Kidney tubule cell (primary cell): Measurements from ENCODE around the gene SLC30A10.
"Not testable (repeated sequence)": the region's sequence is repeated elsewhere in the genome, so short reads cannot be mapped to it uniquely, and the experiment has no call there.

ENCODE experiments used
- DNase-seq: peaks from one replicate; pipeline ENCODE4 v3.0.0-alpha.2; 2018; ENCODE audit warnings: low spot score

SLC30A10 gene

DNA sequence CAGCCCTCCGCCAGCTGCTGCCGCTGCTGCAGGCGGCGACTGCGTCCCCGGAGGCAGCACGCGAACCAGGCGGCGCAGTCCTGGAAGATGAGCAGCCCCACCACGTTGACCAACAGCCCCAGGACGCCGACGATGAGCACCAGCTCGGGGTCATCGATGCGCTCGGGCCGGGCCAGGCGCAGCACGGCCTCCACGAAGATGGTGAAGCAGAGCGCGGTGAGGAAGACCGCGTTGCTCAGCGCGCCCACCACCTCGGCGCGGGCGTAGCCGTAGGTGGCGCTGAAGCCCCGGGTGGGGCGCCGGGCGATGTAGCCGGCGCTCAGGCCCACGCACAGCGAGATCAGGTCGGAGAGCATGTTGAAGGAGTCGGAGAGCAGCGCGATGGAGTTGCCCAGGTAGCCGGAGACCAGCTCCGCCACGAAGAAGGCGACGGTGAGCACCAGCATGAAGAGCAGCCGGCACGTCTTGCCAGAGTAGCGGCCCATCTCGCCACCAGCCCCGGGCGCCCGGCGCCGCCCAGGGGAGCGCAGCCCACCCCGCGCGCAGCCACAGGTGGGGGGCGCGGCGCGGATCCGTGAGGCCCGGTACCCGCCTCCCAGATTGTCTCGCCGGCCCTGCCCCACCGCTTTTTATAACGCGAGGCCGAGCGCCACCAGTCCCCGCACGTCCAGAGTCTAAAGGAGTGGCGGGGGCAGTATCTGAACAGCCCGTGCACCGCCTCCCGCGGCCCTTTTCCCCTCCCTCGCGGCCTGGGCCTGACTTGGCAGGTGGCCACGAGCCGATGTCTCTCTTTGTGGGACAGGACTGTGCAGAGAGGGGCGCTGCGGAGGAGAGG lies at the start of gene SLC30A10:
Gene SLC30A10, minus strand, starts transcription at position 602 of the 835 bp plus-strand sequence. Its CDS starts 117 bp downstream, at position 485.
- DNase-seq = peak; percentile 18

DNA sequence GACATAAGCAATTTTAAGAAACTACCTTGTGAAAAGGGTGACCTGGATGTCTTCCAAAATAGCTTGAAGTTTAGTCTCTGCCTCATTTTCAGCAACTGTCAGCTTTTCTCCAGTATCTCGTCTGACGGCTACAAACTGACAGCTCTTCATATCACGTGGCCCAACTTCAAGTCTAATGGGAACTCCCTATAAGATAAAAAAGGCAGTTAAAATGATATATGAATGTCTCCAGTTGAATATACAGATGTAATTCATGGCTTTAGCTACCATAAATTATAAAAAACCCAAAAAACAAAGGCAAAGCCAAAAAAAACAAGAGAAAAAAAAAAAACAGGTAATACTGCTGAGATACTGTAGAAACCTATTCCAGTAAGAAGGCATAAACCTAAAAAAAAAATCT lies 44.9 kb upstream of the SLC30A10 start:
- no peak for DNase-seq

DNA sequence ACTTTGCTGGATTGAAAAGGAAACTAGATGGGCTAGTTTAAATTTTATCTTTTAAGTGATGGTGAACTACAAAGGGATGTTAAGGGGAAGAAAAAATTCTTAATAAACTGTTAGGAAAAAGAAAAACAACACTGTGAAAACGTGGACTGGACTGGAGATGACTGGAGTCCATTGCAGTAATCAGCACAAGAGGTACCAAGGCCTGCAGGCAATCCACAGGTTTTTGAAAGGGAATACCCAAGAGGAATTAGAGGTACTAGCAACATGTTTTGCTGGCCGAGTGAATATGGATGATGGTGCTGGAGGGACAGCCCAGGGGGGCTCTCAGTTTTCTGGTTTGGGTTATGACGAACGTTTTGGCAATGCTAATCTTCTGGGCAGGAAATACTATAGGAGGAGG lies 39.0 kb upstream of the SLC30A10 start:
- no peak for DNase-seq

DNA sequence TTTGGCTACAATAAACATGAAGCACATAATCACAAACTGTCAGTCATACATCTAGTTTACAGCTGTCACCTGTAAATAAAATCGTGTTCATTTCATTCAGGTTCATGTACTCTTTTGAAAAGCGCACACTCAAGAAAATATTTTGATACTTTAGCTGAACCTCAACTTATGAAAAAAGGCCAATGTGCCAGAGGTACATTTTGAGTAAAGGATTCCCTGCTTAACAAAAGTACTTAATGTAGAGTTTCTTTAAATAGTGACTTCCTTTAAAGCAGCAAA lies 37.7 kb upstream of the SLC30A10 start:
- DNase-seq = no peak

DNA sequence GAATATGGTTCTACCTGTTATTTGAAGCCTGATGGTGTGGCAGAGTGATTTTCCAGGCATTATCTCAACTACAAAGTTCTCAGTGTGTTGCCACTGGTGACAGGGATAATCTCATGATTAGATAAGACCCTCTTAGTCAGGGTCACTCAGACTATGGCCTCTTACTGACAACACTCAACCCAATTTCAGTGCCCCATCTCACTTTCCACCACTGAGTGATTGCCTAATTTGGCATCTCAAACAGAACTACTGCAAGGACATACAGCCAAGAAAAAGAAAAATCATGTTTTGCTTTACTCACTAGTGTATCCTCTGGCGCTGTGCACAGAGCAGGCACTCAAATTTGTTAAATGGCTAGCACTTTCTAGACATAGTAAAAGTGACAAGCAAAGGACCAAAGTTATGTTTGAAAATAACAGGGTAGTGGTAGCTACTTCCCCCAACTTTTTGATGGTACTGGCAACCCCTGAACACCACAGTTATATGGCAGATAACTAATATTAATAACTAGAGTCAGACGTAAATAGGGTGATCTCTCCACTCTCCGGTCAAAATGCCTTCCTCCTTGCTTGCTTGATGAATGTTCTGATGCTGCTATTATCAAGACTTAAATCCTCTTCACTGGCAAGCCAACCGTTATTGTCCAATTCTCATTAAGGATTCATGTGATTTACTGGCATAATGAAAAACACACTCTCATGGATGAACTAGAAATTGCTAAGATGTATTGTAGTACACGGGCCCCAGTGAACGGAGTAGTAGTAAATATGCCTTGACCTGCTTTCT lies 37.1 kb upstream of the SLC30A10 start:
- DNase-seq = no peak

DNA sequence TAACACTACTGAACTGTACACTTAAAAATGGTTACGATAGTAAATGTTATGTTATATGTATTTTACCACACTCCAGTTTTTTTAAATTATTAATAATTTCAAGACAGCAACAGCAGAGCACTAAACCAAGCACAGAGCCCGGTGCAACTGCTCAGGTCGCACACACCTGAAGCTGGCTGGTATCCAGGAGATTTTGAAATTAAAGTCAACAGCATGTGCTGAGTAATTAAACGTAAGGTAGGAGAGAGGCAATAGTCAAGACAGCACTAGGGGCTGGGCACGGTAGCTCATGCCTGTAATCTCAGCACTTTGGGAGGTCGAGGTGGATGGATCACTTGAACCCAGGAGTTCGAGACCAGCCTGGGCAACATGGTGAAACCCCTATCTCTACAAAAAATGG lies 35.1 kb upstream of the SLC30A10 start:
- no peak for DNase-seq

DNA sequence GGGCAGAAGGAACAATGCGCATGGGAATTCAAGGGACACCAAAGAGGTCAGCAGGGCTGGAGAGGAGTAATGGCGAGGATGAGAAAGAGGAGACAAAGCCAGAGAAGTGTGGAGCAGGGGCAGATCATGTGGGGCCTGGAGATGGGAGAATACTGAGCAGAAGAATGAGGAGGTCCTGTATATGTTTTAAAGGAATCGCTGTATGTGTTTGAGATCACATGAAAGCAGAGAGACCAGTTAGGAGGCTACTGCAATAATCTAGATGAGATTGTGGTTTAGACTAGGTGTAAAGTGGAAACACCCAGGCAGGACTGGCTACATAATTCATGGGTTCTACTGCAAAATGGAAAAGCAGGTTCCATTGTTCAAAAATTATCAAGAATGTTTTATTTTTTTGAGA lies 33.3 kb upstream of the SLC30A10 start:
- no peak for DNase-seq

DNA sequence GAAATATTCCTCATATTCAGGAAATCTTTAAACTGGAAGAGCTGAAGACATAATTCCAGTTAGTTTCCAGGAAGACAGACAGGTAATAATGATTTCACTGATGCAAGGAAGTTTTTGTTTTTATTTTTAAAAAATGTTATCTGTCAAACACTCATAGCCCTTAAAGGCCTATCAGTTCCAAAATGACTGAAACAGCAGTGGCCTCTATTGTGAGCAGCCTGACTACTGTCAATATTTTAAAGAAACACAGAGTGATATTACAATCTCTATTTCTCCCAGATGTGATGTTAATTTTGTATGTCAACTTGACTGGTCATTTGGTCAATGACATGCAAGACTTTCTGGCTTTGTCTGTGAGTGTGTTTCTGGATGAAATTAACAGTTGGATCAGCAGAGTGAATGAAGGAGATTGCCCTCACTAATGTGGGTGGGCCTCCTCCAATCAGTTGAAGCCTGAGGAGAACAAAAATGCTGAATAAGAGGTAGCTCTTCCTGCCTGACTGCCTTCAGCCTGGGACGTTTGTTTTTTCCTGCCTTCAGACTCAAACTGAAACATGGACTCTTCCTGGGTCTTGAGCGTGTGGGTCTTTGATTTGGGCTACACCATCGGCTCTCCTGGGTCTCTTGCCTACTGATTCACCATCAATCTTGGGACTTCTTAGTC lies 31.3 kb upstream of the SLC30A10 start:
- DNase-seq = no peak

DNA sequence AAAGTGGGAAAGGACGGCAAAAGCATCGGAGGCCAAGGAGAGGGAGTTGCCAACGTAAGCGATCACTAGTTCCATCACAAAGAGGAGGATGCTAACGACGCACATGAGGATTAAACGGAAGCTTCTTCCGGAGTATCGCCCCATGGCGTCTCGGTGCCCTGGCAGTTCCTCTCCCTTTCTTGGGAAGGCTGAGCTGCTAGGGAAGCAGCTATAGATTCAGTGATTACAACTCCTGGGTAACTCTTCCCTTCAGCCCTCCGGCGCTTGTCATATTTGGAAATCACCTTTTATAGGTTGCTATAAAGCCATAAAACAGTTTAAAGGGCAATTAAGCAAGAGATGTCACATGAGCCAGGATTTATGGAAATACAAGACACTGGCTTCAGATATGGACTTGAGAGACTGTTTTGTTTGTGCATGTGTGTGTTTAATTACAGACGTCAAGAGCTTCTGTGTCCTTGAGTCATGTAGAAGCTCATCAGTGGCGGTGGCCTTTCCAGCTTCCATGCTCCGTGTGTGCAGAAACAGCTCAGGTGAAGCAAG lies 30.6 kb upstream of the SLC30A10 start:
- no peak for DNase-seq

DNA sequence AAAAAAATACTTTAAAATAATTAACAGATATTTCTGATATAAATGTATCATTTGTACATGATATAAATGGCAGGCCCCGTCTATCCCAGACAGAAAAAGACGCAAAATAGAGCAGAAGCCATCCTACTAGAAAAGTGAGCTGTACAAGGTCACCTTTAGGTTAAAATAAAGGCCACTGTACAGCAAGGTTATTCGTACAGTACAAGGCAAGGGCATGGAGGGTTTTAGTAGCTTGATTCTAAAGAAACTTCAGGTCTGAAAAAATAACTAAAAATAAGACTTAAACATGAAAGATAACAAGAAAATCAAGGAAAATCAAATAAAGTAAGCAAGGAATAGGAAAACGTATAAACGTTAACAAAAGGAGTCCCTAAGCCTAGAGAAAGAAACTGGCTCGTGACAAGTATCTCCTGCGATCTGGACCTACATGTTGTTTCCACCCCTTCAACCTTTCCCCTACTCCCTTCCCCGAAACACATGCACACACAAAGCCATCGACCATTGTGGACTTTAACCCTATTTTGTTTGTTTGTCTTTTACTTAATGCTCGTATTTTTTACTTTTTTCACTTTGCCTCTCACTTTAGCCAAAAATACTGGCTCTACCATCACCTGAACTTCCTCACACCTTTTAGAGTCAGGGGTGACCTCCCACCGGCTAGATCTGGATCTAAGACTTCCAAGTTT lies 26.5 kb upstream of the SLC30A10 start:
- DNase-seq = no peak

DNA sequence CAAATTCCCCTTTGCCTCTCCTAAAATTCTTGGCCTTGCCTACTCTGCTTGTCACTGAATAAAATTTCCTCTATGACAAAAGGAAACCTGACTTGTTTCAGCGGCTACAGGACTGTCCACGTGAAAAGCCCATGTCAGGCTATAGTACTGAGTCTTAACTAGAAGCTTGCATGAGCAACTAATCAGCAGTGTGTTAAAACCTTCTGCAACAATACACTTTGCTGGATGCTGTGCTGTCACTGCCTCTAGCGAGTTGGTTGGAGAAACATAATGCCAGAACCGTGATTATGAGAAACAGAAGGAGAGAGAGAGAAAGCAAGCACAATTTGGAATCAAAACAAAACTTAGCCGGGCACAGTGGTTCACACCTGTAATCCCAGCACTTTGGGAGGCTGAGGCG lies 25.7 kb upstream of the SLC30A10 start:
- no peak for DNase-seq

DNA sequence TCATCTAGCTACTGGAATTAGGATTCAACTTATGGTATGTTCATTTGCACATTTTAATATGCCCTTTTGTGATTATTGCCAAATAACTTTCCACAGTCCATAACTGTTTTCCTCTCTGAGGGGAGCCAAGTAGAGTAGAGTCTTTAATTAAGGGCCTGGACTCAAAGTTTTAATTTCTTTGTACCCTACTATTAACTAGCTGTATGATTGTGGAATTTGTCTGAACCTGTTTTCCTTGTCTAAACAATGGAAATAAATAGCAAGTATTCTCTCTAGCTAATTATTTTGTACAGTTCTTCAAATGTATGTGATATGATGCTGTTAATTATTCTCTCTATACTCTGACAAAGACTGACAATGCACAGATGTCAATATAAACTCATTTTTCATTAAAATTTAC lies 24.0 kb upstream of the SLC30A10 start:
- DNase-seq = no peak

DNA sequence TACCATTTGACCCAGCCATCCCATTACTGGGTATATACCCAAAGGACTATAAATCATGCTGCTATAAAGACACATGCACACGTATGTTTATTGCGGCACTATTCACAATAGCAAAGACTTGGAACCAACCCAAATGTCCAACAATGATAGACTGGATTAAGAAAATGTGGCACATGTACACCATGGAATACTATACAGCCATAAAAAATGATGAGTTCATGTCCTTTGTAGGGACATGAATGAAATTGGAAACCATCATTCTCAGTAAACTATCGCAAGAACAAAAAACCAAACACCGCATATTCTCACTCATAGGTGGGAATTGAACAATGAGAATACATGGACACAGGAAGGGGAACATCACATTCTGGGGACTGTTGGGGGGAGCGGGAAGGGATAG lies 20.9 kb upstream of the SLC30A10 start:
- not testable (repeated sequence) for DNase-seq

DNA sequence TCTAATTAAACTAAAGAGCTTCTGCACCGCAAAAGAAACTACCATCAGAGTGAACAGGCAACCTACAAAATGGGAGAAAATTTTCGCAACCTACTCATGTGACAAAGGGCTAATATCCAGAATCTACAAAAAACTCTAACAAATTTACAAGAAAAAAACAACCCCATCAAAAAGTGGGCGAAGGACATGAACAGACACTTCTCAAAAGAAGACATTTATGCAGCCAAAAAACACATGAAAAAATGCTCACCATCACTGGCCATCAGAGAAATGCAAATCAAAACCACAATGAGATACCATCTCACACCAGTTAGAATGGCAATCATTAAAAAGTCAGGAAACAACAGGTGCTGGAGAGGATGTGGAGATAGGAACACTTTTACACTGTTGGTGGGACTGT lies 20.4 kb upstream of the SLC30A10 start:
- DNase-seq = not testable (repeated sequence)

DNA sequence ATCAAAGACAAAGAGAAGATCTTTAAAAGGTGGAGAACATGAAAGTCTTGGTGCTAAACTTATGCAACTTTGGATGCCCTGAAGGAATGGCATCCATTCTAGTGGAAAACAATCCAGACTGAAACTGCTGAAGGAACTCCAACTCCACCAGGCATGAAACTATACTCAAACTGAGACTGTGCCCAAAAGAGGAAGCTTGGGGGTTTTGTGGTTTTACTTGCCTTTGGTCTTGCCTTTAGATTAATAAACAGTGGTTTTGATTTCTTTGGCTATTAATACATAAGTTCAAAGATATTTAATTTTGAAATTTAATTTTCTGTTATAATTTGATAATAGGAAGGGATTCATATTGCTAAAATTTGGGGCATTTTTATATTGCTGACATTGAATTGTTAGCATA lies 17.4 kb upstream of the SLC30A10 start:
- DNase-seq = no peak

DNA sequence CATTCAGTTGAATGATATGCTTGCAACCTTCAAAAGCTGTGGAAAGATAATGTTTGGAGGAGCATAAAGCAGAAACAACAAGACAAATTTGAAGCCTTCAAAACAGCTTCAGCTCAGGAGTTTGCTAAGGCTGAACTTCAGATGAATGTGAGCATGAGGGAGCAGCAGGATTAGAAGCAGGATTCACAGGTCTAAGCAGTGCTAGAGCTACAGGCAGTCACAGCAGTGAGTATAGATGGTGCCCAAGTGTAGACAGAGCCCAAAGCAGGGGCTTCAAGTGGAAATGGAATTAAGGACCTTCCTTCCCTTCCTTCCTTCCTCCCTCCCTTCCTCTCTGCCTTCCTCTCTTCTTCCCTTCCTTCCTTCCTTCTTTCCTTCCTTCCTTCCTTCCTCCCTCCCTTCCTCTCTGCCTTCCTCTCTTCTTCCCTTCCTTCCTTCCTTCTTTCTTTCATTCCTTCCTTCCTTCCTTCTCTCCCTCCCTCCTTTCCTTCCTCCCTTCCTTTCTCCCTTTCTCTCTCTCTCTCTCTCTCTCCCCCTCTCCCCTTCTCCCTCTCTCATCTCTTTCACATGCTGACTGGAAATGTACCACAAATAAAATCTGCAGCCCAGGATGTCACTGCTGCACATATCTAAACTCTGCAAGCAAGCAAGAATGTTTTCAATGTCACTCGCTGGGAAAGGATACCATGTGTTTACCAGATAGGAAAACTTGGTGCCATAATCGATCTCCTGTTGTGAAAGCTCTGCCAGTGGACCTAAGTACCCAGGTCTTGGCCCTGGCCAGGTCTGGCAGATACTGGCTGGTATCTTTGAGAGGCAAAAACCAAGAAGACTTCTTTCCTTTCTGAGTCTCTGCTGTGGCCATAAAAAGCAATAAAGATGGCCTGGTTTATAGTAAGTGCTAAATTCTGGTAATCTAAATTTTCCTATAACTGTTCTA lies 13.1 kb upstream of the SLC30A10 start:
- DNase-seq = no peak

DNA sequence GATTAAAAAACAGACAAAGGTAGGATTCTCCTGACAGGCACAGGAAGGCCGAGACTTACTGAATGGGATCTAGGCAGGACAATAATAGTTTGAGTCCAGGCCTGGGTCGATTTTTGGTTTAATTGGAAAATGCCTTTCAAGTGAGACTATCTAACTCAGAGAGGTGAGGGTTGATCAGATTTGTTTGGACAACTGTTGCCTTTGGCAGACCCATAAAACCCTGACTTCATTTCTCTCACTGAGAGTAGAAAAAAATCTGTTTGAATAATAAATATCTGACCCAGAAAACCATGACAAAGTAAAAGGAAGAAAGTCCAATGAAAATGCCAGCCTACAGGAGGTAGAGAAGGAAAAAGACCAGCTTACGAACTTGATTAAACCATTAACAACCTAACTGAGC lies 12.3 kb upstream of the SLC30A10 start:
- no peak for DNase-seq

DNA sequence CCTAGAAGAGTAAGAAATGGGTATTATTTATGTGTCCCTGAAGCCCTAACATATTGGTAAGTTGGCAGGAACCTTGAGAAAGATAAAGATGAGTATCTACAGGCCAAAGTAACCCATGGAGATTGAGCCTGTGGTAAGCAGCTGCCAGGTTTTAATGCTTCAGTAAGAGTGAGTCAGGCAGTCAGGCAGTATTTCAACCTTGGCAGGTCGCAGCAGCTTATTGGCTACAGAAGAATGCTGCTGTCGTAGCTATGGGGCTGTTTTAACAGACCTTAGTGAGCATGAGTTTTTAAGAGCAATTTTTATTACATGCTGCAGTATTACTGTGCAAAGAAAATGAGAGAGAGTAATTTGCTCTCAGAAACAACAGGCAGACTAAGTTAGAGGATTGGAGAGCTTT lies 10.3 kb upstream of the SLC30A10 start:
- peak; percentile 83 for DNase-seq

DNA sequence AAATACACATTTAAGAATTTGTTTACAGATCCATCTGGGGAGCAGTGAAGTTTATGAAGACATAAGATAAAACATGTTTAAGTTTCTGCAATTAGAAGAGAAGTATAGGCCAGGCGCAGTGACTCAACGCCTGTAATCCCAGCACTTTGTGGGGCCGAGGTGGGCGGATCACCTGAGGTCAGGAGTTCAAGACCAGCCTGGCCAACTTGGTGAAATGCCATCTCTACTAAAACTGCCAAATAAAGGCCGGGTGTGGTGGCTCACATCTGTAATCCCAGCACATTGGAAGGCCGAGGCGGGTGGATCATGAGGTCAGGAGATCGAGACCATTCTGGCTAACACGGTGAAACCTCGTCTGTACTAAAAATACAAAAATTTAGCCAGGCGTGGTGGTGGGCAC lies 5.4 kb upstream of the SLC30A10 start:
- not testable (repeated sequence) for DNase-seq

DNA sequence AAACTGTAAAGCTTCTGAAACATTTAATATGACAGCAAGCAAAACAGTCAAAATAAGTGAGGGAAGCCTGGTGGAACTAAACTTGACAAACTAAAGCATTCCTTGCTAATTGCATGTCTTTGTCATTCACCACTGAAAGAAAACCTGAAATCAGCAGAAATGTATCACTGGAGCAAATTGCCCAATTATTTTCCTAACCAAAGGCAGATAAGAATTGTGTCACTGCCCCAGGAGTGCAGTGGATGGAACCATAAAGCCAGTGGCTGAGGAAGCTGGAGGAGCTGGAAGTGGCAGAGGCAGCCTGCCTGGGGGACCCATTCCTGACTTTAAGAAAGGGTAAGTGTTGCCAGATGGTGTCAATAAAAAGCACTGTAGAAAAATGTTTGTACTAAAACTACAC lies 2.7 kb upstream of the SLC30A10 start:
- DNase-seq = no peak

DNA sequence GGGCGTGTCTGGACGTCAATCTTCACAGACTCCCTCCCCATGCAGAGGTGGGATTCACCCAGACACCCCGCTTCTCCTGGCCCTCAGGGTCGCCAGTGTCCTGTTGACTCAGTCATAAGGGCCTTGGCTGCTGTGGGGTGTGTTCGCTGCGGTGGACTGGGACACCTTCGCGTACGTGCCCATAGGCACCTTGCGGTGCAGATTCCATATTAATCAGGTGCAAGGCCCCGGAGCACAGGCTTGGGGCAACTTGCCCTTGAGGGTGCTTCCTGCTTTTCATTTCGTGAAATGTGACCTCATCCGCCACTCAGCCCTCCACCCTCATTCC lies 398 bp upstream of the SLC30A10 start:
- DNase-seq = no peak
